GM23338 (cell line): ENCODE data around the gene OR12D3.

Source experiments
- EZH2 ChIP-seq: fragments of 200-600 bp; sonication (generic); IDR thresholded peaks from one replicate; pipeline ENCODE4 v1.8.0; 2017; ENCODE audit warnings: antibody characterized with exemption, mild to moderate bottlenecking, low read depth; ENCODE audit not compliant: unreplicated experiment
- POLR2AphosphoS5 ChIP-seq: IDR thresholded peaks from 2 replicates; pipeline ENCODE4 v1.6.1; 2016; ENCODE audit warnings: antibody characterized with exemption, low read depth
- TF ChIP-seq, protein P1 (sequence below), 2 experiments: fragments of 200-600 bp in 1 of 2; sonication (generic) in 1 of 2; conservative IDR thresholded peaks; 2 replicates each; pipeline versions ENCODE4 v1.5.1 to v1.6.1; 2016 to 2017; ENCODE audit warnings: antibody characterized with exemption in 2 of 2, low read depth in 2 of 2, mild to moderate bottlenecking in 2 of 2, moderate library complexity in 1 of 2

- TF ChIP-seq, protein P1, sequence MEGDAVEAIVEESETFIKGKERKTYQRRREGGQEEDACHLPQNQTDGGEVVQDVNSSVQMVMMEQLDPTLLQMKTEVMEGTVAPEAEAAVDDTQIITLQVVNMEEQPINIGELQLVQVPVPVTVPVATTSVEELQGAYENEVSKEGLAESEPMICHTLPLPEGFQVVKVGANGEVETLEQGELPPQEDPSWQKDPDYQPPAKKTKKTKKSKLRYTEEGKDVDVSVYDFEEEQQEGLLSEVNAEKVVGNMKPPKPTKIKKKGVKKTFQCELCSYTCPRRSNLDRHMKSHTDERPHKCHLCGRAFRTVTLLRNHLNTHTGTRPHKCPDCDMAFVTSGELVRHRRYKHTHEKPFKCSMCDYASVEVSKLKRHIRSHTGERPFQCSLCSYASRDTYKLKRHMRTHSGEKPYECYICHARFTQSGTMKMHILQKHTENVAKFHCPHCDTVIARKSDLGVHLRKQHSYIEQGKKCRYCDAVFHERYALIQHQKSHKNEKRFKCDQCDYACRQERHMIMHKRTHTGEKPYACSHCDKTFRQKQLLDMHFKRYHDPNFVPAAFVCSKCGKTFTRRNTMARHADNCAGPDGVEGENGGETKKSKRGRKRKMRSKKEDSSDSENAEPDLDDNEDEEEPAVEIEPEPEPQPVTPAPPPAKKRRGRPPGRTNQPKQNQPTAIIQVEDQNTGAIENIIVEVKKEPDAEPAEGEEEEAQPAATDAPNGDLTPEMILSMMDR (conservative IDR thresholded peaks at IDR 0.05; ENCODE audit: low read depth in 2 of 2), result no peak
- TF ChIP-seq POLR2AphosphoS5 (no peak), EZH2 (no peak)
Observed at GRCh38 chr6:29424168-29424567, 49.1 kb upstream of the OR12D3 start.
